HL-60 (cell line): ENCODE measurements around the gene GOLGA3.

Experiments
- POLR2AphosphoS5 ChIP-seq: IDR thresholded peaks from 2 replicates; pipeline ENCODE4 v1.6.1; 2012; ENCODE audit warnings: low read depth
- TF ChIP-seq, protein P1 (sequence below): IDR thresholded peaks from one replicate; pipeline ENCODE4 v1.5.1; 2011; ENCODE audit warnings: low read length, control low read depth, inconsistent platforms; ENCODE audit not compliant: insufficient read depth

GRCh38 chr12:132784580-132784979 lies 44.1 kb downstream of the GOLGA3 start:
- TF ChIP-seq, protein P1, sequence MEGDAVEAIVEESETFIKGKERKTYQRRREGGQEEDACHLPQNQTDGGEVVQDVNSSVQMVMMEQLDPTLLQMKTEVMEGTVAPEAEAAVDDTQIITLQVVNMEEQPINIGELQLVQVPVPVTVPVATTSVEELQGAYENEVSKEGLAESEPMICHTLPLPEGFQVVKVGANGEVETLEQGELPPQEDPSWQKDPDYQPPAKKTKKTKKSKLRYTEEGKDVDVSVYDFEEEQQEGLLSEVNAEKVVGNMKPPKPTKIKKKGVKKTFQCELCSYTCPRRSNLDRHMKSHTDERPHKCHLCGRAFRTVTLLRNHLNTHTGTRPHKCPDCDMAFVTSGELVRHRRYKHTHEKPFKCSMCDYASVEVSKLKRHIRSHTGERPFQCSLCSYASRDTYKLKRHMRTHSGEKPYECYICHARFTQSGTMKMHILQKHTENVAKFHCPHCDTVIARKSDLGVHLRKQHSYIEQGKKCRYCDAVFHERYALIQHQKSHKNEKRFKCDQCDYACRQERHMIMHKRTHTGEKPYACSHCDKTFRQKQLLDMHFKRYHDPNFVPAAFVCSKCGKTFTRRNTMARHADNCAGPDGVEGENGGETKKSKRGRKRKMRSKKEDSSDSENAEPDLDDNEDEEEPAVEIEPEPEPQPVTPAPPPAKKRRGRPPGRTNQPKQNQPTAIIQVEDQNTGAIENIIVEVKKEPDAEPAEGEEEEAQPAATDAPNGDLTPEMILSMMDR: no peak
- TF ChIP-seq POLR2AphosphoS5: no peak
